ENCODE data around the gene RUNX1.

DNA sequence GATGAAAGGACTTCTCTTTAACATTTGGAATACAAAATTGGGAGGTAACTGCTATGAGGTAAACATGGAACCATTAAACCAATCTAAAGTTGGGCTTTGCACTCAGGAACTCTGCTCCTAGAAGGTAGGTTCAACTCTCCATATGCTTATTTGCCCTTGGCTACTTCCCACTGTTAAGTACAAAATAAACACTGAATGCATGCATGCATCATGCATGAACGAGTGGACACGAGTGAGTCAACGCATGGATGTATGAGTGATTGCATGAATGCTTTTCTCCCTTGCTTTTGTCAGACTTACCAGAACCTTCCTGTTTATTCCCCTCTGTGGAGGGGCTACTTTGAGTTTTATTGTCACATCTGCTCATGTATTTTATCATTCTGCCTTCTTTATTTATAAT lies 42.4 kb upstream of the RUNX1 start:
- TF ChIP-seq POLR2A (IDR thresholded peaks at IDR 0.05) = no peak
- TF ChIP-seq, protein P1, sequence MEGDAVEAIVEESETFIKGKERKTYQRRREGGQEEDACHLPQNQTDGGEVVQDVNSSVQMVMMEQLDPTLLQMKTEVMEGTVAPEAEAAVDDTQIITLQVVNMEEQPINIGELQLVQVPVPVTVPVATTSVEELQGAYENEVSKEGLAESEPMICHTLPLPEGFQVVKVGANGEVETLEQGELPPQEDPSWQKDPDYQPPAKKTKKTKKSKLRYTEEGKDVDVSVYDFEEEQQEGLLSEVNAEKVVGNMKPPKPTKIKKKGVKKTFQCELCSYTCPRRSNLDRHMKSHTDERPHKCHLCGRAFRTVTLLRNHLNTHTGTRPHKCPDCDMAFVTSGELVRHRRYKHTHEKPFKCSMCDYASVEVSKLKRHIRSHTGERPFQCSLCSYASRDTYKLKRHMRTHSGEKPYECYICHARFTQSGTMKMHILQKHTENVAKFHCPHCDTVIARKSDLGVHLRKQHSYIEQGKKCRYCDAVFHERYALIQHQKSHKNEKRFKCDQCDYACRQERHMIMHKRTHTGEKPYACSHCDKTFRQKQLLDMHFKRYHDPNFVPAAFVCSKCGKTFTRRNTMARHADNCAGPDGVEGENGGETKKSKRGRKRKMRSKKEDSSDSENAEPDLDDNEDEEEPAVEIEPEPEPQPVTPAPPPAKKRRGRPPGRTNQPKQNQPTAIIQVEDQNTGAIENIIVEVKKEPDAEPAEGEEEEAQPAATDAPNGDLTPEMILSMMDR (IDR thresholded peaks at IDR 0.05) = no peak
